Activated T-cell treated with anti-CD3 and anti-CD28 coated beads, Interleukin-2, amount 50 U/mL, for 4 hours (primary cell): ENCODE data around the gene PSMB10. TPM values are rescaled to one million over a fixed set of nuclear protein-coding genes. Genes with fewer than 3 reads are reported as not detected.

Experiments
- ATAC-seq, 2 donors: fragments of 200-7000 bp; cut with Tn5 transposase; one replicate each; pipeline ENCODE4 v1.10.0; 2021
- DNase-seq: peaks from one replicate; pipeline ENCODE4 v3.0.0-alpha.2; 2020
- H3K27me3 Mint-ChIP-seq: one replicate; pipeline ENCODE4 v1.8.0; 2021; ENCODE audit warnings: low read depth, mixed read lengths
- H3K36me3 Mint-ChIP-seq: one replicate; pipeline ENCODE4 v1.8.0; 2022; ENCODE audit warnings: mixed read lengths; ENCODE audit not compliant: insufficient read depth
- H3K4me1 Mint-ChIP-seq: one replicate; pipeline ENCODE4 v1.8.0; 2021; ENCODE audit warnings: low read depth, mixed read lengths
- H3K4me3 Mint-ChIP-seq: one replicate; pipeline ENCODE4 v1.8.0; 2021; ENCODE audit warnings: mild to moderate bottlenecking, moderate library complexity, mixed read lengths
- H3K9me3 Mint-ChIP-seq: one replicate; pipeline ENCODE4 v1.8.0; 2021; ENCODE audit warnings: mixed read lengths
- total RNA-seq, 3 donors: library from RNA; stranded (reverse); gene quantifications; one replicate each; pipeline ENCODE4 v1.2.1, GENCODE V29; 2021

Gene PSMB10
- total RNA-seq, 3 donors from 2014 or later, result 223 to 262 (median 249) TPM

DNA sequence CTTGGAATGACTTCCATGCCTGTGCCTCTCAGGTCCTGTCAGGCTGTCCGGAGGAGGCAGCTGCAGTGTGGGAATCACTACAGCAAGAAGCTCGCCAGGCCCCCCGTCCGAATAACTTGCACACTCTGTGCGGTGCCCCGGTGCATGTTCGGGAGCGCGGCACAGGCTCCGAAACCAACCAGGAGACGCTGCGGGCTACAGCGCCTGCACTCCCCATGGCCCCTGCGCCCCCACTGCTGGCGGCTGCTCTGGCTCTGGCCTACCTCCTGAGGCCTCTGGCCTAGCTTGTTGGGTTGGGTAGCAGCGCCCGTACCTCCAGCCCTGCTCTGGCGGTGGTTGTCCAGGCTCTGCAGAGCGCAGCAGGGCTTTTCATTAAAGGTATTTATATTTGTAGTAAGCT is 50.7 kb downstream of the PSMB10 start:
- no peaks in the 10 kb centered on the region for H3K4me1 Mint-ChIP-seq
- no peak overlapping the region for H3K4me3 Mint-ChIP-seq
- H3K9me3 Mint-ChIP-seq, result no peaks in the 10 kb centered on the region
- DNase-seq (no peak), ATAC-seq (no peak)
- peaks cover 16% of the 10 kb centered on the region for H3K36me3 Mint-ChIP-seq
- H3K27me3 Mint-ChIP-seq, result no peaks in the 10 kb centered on the region

DNA sequence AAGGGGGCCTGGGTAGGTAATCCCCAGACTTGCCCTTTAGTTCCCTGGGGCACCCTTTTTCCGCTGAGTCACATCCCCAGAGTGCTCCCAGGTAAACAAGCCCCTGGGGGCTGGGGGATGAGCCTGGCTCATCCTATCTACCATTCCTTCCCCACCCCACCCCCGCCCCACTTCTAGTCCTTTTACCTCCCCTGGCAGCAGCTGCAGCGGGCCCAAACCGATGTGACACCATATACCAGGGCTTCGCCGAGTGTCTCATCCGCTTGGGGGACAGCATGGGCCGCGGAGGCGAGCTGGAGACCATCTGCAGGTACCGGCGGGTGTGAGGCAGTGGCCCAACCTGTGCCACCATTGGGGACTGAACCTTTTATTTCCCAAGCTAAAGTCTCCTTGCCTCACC is 51.1 kb downstream of the PSMB10 start:
- peaks cover 16% of the 10 kb centered on the region for H3K36me3 Mint-ChIP-seq
- H3K4me3 Mint-ChIP-seq, result no peak overlapping the region
- ATAC-seq, result no peak

DNA sequence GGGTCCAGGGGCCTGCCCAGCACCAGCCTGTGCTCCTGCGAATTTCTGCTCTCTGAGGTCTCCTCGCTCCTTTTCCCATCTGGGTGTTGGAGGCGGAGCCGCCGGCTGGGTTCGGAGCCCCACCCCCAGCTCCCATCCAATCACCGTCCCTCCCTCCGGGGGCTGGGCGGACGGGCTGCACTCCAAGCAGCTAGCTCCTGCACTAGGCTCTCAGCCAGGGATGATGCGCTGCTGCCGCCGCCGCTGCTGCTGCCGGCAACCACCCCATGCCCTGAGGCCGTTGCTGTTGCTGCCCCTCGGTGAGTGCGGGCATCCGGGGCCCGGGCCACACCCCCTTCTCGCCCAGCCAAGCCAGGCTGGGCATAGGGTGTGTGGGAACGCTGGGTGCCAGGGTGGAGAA is 52.0 kb downstream of the PSMB10 start, which contains the start of gene NRN1L:
TSS of gene NRN1L (plus strand) at position 202 of the 400 bp plus-strand sequence. CDS start at position 221, 19 bp downstream.
- no peak for ATAC-seq
- Mint-ChIP-seq H3K4me3 (no peak within 1 kb of the TSS), H3K36me3 (peaks cover 20% of the 10 kb centered on the region), H3K27me3 (no peaks in the 10 kb centered on the region), H3K4me1 (no peaks in the 10 kb centered on the region), H3K9me3 (no peaks in the 10 kb centered on the region)
- DNase-seq, result no peak

More for the DNA sequence above, 51.1 kb downstream of the PSMB10 start:
- no peak for DNase-seq
- Mint-ChIP-seq H3K4me1 (no peaks in the 10 kb centered on the region), H3K9me3 (no peaks in the 10 kb centered on the region), H3K27me3 (no peaks in the 10 kb centered on the region)

Other genes starting within 250 kb of the PSMB10 start
- gene GFOD2, start 217.5 kb downstream of the PSMB10 start, total RNA-seq, result 10 to 100 TPM; 17.3 to 22.0 (median 20.2) TPM
- 10 to 100 TPM; 17.2 to 17.9 (median 17.8) TPM for gene RANBP10, start 130.3 kb downstream of the PSMB10 start, total RNA-seq
- gene TSNAXIP1, start 130.0 kb downstream of the PSMB10 start, total RNA-seq, result 1 to 10 TPM in 2 of 3 donors, under 1 TPM in 1; 0.79 to 1.4 (median 1.3) TPM
- 10 to 100 TPM; 42.1 to 51.4 (median 43.1) TPM for gene THAP11, start 94.5 kb downstream of the PSMB10 start, total RNA-seq
- gene NUTF2, start 89.9 kb downstream of the PSMB10 start, total RNA-seq, result 100 to 1,000 TPM; 170 to 182 (median 182) TPM
- gene CENPT, start 89.2 kb downstream of the PSMB10 start, total RNA-seq, result 10 to 100 TPM; 40.4 to 52.0 (median 46.3) TPM
- gene EDC4, start 63.8 kb downstream of the PSMB10 start, total RNA-seq, result 100 to 1,000 TPM; 114 to 124 (median 120) TPM
- not detected for gene NRN1L, start 52.0 kb downstream of the PSMB10 start, total RNA-seq
- 10 to 100 TPM; 10.4 to 14.6 (median 10.9) TPM for gene PSKH1, start 43.6 kb downstream of the PSMB10 start, total RNA-seq
- gene CTRL, start 5.0 kb downstream of the PSMB10 start, total RNA-seq, result 10 to 100 TPM in 1 of 3 donors, 1 to 10 TPM in 2; 7.8 to 10.4 (median 8.8) TPM
- 1 to 10 TPM; 8.0 to 9.1 (median 8.1) TPM for gene LCAT, start 7.3 kb upstream of the PSMB10 start, total RNA-seq
- gene SLC12A4, start 31.8 kb upstream of the PSMB10 start, total RNA-seq, result 10 to 100 TPM; 18.5 to 20.5 (median 19.6) TPM
- gene DPEP3, start 43.6 kb upstream of the PSMB10 start, total RNA-seq, result under 1 TPM in 2 of 3 donors, not detected in 1; 0.11 to 0.33 TPM
- under 1 TPM; 0.47 to 0.81 (median 0.71) TPM for gene DPEP2, start 62.6 kb upstream of the PSMB10 start, total RNA-seq
- not detected for gene DPEP2NB, start 79.1 kb upstream of the PSMB10 start, total RNA-seq
- gene DDX28, start 86.4 kb upstream of the PSMB10 start, total RNA-seq, result 10 to 100 TPM; 34.9 to 40.3 (median 39.1) TPM
- gene DUS2, start 86.4 kb upstream of the PSMB10 start, total RNA-seq, result 10 to 100 TPM; 35.9 to 37.4 (median 37.1) TPM
- 10 to 100 TPM; 64.8 to 72.3 (median 65.3) TPM for gene NFATC3, start 148.5 kb upstream of the PSMB10 start, total RNA-seq